HEK293 (cell line): Measurements from ENCODE around the gene RHOJ.

ENCODE experiments used
- CTCF ChIP-seq: fragments of 450-650 bp; formaldehyde crosslinking; IDR thresholded peaks from 2 replicates; pipeline ENCODE4 v1.5.1; 2016; ENCODE audit warnings: missing biosample characterization, missing genetic modification characterization
- GLI4 ChIP-seq: fragments of 450-650 bp; formaldehyde crosslinking; IDR thresholded peaks from 2 replicates; pipeline ENCODE4 v1.5.1; 2016; ENCODE audit warnings: missing biosample characterization, missing genetic modification characterization
- REST ChIP-seq: fragments of 450-650 bp; formaldehyde crosslinking; IDR thresholded peaks from 2 replicates; pipeline ENCODE4 v1.5.1; 2016; ENCODE audit warnings: missing biosample characterization, missing genetic modification characterization

- TF ChIP-seq CTCF (no peak), REST (tag by site-specific recombination) (no peak), GLI4 (no peak)
Observed at GRCh38 chr14:63322897-63323573, 118.8 kb downstream of the RHOJ start.
